HG03571 (cell line): ENCODE data around the gene EMP1.

Experiments used
- ATAC-seq: cut with Tn5 transposase; IDR thresholded peaks from one replicate; pipeline ENCODE4 v1.9.1; 2021; ENCODE audit not compliant: unreplicated experiment

The EMP1 gene

GRCh38 chr12:13196130-13196921, at the start of gene EMP1:
Gene EMP1, plus strand, starts transcription at chr12:13196726. Its CDS starts 14,785 bp downstream, at chr12:13211511.
- peak; percentile 87 for ATAC-seq

- ATAC-seq, result no peak
Measured at GRCh38 chr12:13147688-13148484, 48.6 kb upstream of the EMP1 start.

DNA sequence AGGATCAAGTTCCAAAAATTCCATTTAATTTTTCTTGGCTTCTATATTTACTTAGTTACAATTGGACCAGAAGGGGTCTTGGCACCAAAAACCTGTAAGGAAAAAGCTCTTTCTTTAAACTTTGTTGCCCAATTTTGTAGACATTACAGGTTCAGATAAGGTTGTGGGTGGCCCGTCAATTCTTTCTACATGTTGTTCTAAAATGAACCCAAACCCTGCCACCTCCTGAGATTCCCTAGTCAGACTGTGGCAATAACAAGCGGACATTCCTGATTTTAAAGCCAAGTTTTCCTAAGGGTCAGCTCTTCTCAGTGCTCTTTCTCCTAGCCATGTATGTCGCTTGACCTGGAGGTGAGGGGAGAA, 48.1 kb upstream of the EMP1 start:
- no peak for ATAC-seq

- no peak for ATAC-seq
Measured at GRCh38 chr12:13149411-13149810, 47.1 kb upstream of the EMP1 start.

- ATAC-seq, result no peak
Measured at GRCh38 chr12:13152281-13152680, 44.2 kb upstream of the EMP1 start.

- no peak for ATAC-seq
Measured at GRCh38 chr12:13152756-13153155, 43.8 kb upstream of the EMP1 start.

GRCh38 chr12:13153180-13153579, 43.3 kb upstream of the EMP1 start:
- ATAC-seq, result no peak

DNA sequence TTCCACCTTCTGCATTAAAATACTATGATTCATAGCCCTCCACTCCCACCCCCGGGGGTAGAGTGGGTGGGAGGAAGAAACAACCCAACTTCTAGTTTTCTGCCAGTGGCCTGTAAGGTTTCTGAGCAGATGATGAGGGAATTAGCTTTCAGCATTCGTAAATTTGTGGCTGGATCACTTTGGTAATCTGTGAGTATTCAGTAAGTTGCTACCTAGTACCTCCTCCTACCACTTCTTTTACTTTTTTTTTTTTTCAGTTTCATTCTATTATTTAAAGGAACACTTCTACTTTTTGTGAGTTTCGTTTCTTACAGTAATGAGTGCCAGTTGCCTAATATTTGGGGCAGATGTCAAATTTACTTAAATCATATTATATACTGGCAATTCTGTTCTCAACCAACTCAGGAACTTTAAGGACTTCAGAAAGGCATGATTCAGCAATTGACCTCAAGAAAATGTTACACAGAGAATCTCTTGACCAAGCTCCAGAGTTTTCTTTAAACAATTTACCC, 42.4 kb upstream of the EMP1 start:
- no peak for ATAC-seq

DNA sequence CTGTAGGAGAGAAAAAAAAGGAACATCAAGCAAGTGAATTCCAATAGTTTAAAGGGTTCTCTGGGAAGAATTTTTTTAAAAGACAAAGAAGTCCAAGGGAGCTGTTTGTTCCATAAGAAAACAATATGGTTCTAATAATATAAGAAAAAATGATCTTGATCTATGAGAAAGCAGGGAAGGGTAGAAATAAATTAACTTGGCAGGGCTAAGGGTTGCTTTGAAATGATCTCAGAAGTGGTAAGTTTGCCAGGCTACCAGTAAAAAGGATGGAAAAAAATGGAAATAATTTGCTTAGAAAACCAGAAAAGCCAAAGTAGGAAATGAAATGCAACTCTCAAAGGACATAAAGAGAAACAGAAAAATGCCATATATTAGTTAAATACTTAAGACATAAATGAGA, 41.7 kb upstream of the EMP1 start:
- ATAC-seq, result no peak

DNA sequence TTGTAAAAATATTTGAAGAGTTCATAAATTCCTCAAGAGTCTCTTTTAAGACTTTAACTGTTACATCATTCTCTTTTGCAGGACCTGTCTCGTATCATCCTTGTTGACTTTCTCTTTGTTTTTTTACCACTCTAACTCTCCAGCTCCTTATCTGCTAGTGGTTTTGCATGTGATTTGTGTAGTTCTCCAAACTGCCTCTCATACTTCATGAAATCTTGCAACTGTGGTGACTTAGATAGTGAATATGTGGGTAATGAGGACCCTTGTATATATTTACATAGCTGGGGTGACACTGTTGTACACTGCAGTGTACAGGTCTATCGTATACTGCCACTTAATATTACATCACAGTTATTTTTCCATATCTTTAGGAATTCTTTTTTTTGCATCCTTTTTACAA, 40.2 kb upstream of the EMP1 start:
- no peak for ATAC-seq

DNA sequence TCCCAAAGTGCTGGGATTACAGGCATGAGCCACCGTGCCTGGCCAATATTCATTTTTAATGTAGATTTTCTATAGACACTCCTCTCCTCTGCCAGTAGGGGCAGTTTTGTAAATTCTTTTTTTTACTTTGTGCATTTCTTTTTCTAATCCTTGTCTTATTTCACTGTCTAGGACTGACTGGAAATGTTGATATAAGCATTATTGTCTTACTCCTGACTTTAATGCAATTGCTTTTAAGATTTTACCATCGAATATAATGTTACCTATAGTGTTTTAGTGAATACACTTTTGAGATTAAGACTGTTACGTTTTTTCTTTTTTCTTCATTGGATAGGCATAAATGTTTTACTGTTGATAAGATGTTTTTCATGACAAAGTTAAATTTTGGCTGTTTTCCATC, 35.4 kb upstream of the EMP1 start:
- no peak for ATAC-seq

DNA sequence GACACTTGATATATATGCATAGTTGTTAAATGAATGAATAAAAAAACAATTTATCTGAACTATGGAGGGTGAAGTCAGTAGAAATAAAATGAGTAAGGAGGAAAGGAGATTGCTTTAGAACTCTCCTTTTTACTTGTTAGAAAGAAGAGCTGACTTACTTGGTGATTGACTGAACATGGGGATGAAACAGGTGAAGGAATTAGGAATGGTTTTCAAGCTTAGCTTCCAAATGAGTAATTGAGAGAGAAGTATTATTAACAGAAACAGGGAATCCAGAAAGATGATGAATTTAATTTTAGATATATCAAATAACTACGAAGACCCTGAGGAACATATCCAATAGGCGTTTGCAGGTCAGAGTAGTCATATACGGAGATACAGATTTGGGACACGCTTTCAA, 33.6 kb upstream of the EMP1 start:
- ATAC-seq, result no peak

DNA sequence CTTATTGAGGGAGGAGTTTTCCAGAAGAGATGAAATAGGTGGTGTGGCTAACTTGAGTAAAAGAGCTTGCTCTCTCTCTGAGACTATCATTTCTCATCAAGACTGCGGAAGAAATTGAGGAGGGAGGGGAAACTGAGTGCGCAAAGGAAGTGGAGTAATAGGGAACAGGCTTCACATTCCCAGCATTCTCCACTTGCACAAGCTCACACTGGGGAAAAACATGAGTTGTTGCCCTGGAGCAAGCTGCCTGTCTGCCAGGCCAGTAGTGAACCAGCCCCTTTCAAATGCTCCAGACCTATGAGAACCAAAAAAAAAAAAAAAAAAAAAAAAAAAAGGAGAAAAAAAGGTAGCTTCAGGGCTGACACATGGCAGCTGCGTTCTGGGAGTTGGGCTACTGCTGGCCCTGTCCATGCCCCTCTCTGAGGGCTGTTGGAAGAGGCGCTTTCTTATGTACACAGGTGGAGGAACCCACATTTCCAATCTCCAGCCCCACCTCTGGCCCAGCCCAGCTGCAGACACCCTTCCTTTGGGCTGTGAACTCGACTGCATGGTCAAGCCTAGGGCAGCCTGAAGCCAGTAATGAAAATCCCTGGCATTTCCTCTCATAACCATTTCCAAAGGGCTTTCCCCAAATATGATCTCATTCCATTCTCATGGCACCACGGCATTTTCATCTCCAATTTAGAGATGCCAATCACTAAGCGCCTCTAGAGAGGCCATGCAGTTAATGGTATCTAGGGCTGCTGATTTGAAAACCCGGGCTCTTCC, 32.5 kb upstream of the EMP1 start:
- ATAC-seq, result no peak

DNA sequence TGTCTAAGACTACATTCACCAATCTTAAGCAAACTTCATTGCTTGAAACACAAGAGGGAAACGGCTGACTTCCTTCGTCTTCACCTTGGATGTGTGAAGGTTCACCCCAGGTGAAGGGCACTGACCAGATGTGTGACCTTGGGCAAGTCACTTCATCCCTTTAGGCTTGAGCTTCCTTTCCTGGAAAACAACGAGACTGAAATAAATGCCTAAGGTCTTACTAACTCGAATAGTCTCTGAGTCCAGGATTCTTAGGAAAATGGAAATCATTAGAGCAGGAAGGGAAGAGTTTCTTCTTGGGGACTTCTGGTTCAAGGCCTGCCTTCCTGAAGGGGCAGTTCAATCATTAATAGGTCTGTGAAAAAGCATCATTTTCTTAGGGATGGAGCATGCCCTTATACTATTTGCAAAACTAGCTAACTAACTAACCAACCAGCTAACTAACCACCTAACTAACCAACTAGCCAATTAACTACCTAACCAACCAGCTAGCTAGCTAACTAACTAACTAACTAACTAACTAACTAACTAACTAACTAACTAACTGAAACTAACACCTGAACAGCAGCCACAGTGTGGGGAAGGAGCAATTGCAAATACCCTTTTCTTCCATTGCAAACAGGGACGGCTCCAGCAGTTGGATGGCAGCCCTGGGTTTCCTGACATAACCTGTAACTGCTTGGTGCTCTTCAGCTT, 31.5 kb upstream of the EMP1 start:
- ATAC-seq, result no peak

DNA sequence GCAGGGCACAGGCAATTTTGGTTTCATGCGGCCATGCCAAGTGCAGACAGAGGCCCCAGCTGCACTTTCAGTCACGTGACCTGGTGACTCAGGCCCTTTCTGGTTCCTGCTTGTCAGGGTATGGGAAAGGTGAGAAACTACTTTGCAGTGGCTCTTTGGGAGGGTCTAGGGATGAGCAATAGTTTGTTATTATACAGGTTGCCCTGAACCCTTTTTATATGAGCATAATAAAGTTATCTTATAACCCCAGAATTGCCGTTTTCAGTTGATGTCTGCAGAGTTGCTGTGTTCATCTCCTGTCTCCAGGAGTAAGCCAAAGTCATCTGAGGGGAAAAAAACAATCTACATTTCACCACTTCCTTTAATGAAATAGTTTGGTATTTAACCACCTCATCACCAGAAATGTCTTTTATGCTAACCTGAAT, 30.9 kb upstream of the EMP1 start:
- no peak for ATAC-seq

DNA sequence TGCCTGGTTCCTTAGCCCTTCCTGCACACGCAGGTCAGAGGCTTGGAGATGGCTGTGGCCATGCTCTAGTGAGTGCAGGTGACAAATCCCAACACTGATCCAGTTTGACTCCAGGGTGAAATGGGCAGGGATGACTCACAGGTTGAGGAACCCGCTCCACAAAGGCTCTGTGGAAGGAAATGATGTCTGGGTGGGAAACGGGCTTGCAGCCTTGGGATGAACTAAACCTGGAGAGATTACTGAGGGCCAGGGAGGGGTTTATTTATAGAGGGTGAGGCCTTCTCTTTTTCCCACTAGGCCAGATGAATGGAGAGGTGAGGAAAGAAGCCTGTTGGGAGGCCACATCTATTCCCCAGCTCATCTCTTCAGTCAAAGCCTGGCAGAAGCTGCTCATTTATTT, 29.3 kb upstream of the EMP1 start:
- ATAC-seq, result no peak

- no peak for ATAC-seq
Measured at GRCh38 chr12:13167906-13168305, 28.6 kb upstream of the EMP1 start.

DNA sequence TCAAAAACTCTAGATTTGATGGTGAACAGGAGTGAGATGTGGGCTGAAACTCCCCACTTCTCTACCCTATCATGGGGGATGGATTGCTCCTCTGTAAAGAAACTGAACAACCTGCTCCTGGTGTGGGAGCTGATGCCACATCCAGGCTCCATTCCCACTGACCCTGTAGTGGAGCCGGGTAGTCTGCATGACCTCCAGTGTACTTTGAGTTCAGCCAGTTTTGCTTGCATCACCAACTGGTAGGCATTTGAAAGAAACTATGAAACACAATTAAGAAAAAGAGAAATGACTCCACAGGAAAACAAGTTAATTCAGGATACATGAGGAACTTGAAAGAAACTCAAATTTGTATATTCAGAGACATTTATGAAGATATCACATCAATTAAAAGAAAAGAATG, 27.3 kb upstream of the EMP1 start:
- no peak for ATAC-seq

DNA sequence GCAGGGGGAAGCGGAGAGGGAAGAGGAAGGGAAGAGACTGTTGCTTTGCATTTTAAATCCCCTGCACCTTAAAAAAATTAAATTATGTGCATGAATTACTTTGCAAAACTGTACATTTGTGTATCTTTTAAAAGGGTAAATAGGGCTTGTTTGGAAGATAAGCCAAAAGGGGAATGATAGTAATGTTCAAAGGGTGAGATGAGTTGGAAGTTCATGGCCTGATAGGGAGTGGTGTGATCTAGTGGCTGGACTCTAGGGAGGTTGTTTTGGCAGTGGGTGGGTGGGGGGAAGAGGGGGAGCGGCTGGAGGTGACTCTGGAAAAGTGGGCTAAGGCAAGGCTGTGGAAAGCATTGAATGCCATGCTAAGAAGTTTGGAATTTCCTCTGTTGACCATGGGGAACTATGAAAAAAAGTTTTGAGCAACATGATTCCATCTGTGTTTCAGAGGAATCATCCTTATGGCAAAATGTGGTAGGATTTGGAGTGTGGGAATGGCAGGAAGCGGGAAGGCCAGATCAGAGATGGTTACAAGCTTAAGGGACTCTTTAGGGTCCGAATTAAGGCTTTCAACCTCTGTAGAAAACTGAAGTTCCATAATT, 25.5 kb upstream of the EMP1 start:
- ATAC-seq, result no peak
